ENCODE data around the gene ANO2. TPM values are rescaled to one million over a fixed set of nuclear protein-coding genes. Genes with fewer than 3 reads are reported as not detected.

Gene ANO2
- 4.4 TPM for total RNA-seq

GRCh38 chr12:5945071-5946008 is at the start of gene ANO2:
Gene ANO2 (minus strand): TSS chr12:5945259. CDS start chr12:5945217, 42 bp downstream.

Small RNA genes lying within 50 kb of the gene (small RNA-seq; reads per million reads assigned to genes)
- not detected for gene AC137627.1 (ENCODE audit: low replicate concordance)

Other genes starting within 250 kb of the ANO2 start
- 17.5 TPM for gene VWF, start 179.4 kb upstream of the ANO2 start, total RNA-seq